Measurements from ENCODE around the gene ZNF770.
"Not testable (repeated sequence)": the region's sequence is repeated elsewhere in the genome, so short reads cannot be mapped to it uniquely, and the experiment has no call there.

ZNF770 gene

GRCh38 chr15:34970098-34970643 is 17.9 kb downstream of the ZNF770 start:
- DNase-seq, result not testable (repeated sequence)

GRCh38 chr15:34969340-34970097 is 18.6 kb downstream of the ZNF770 start, which contains the start of gene AQR:
AQR (minus strand) TSS chr15:34969742; CDS start chr15:34969613, 129 bp downstream.
- DNase-seq, result peak; percentile 84 to 95

GRCh38 chr15:34964277-34964676 is 23.8 kb downstream of the ZNF770 start:
- no peak for DNase-seq

- no peak for DNase-seq
Measured at GRCh38 chr15:34953851-34954250, 34.2 kb downstream of the ZNF770 start.

- no peak for DNase-seq
Measured at GRCh38 chr15:34952481-34952880, 35.6 kb downstream of the ZNF770 start.

- DNase-seq, result no peak
Measured at GRCh38 chr15:34951993-34952392, 36.1 kb downstream of the ZNF770 start.

- DNase-seq, result no peak
Measured at GRCh38 chr15:34944936-34945335, 43.2 kb downstream of the ZNF770 start.

- no peak for DNase-seq
Measured at GRCh38 chr15:34943711-34944110, 44.4 kb downstream of the ZNF770 start.

GRCh38 chr15:34943264-34943663 is 44.8 kb downstream of the ZNF770 start:
- not testable (repeated sequence) for DNase-seq

- peak in 1 of 2 experiments; percentile 16 for DNase-seq
Measured at GRCh38 chr15:34942363-34942762, 45.7 kb downstream of the ZNF770 start.

GRCh38 chr15:34941831-34942230 is 46.3 kb downstream of the ZNF770 start:
- DNase-seq, result no peak

GRCh38 chr15:34941185-34941698 is 46.8 kb downstream of the ZNF770 start:
- no peak for DNase-seq

- DNase-seq, result no peak
Measured at GRCh38 chr15:34933432-34933975, 54.6 kb downstream of the ZNF770 start.

GRCh38 chr15:34928349-34928748 is 59.7 kb downstream of the ZNF770 start:
- not testable (repeated sequence) for DNase-seq
